ENCODE results near the gene PRRG2.

- TF ChIP-seq, protein P1, sequence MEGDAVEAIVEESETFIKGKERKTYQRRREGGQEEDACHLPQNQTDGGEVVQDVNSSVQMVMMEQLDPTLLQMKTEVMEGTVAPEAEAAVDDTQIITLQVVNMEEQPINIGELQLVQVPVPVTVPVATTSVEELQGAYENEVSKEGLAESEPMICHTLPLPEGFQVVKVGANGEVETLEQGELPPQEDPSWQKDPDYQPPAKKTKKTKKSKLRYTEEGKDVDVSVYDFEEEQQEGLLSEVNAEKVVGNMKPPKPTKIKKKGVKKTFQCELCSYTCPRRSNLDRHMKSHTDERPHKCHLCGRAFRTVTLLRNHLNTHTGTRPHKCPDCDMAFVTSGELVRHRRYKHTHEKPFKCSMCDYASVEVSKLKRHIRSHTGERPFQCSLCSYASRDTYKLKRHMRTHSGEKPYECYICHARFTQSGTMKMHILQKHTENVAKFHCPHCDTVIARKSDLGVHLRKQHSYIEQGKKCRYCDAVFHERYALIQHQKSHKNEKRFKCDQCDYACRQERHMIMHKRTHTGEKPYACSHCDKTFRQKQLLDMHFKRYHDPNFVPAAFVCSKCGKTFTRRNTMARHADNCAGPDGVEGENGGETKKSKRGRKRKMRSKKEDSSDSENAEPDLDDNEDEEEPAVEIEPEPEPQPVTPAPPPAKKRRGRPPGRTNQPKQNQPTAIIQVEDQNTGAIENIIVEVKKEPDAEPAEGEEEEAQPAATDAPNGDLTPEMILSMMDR (conservative IDR thresholded peaks at IDR 0.05) = no peak
- no peak for TF ChIP-seq ZFX (IDR thresholded peaks at IDR 0.05)
Measured at GRCh38 chr19:49553451-49554271, 27.5 kb upstream of the PRRG2 start.
